ENCODE data around the gene POGLUT2.

Gene POGLUT2

DNA sequence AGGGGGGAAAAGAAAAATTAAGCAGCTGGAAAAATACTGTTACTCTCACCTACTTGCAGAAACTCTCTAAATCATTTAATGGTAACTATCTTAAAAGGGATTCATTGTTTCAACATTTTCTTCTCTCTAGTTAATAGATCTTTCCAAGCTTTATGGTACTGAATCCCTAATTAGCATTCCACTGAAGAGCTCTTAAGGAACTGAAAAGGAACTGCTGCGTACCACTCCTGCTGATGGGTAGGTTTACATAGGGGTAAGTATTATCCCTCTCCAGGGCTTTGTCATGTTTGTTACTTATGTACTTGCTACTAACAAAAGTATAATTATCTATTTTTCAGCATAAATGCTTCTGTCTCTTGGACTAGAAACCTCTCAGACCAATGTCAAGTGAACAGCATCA lies 37.7 kb downstream of the POGLUT2 start:
- DNase-seq = no peak

- no peak for DNase-seq
Observed at GRCh38 chr13:102758842-102759241, 39.9 kb downstream of the POGLUT2 start.

DNA sequence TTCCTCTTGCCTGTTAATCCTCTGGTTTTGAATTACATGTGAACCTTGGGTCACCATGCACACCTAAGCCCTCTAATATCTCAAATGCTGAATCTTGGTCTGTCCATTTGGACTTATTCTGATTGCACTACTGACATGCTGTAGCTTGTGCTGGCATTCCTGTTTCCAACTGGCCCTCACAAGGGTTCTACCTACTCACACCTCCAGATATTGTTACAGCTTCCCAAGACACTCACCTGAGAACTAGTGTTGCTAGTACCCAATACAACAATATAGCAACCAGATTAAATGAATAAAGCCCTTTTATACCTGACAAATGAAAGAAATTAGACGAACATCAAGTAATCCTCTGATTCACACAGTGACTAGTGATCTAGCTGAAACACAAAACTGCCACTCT lies 41.8 kb downstream of the POGLUT2 start:
- DNase-seq = no peak

DNA sequence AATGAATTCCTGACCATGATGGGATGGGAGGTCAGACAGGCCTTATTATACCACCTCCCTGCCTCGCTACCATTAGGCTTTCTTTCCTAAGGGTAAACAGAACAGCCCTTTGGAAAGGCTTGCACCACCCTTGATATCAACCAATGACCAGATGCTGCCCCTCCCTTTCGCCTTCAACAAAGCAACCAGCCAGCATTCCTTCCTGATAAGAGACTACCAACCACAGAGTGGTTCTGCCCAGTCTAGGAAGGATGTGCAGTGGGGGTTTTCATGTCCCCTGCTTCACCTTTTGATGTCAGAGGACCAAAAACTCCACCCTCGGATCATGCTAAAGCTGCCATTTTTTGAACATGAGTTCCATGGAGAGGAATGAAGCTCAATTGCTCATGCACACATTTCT lies 46.9 kb downstream of the POGLUT2 start:
- DNase-seq = no peak

GRCh38 chr13:102742506-102742905 lies 56.3 kb downstream of the POGLUT2 start:
- no peak for DNase-seq

DNA sequence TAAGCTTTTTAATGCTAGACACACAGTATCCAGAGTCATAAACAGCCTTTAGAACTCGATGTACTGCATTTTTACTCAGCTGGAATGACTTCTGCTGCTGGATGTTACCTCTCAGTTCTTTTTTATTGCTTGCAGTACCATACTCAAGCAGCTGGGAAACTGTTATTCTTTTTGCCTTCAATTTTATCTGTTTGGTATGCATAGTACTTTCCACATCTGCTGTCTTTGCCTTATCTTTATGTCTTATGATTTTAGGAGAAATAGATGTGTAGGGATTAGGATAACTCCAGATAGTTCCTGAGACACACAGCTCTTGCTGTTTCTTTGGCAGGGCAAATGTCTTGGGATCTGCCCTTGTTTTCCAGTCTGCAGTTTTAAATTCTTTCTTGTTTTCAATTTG lies 56.7 kb downstream of the POGLUT2 start:
- DNase-seq = no peak
